G401 (cell line): ENCODE results near the gene RGS18. TPM values are rescaled to one million over a fixed set of nuclear protein-coding genes. Genes with fewer than 3 reads are reported as not detected.

ENCODE experiments used
- DNase-seq: peaks from one replicate; pipeline ENCODE4 v3.0.0-alpha.2; 2015; ENCODE audit warnings: low spot score
- in situ Hi-C: cut with HindIII; loops from 2 replicates; pipeline ENCODE4 v1.10.0; 2016; ENCODE audit warnings: low sequenced_read_pairs, mixed read lengths
- total RNA-seq: library from RNA; depleted of rRNA; stranded (reverse); fragments of >200 nt; shearing (Covaris generic); gene quantifications from 2 replicates; pipeline ENCODE4 v1.2.3, GENCODE V29; 2014; rRNA removed

Gene RGS18
- total RNA-seq, 1 experiment from 2014 or later: not detected

- no peak for DNase-seq
- in situ Hi-C loops: no loop called here
Measured at GRCh38 chr1:192235127-192235526, 76.9 kb downstream of the RGS18 start.

Other genes with a start within 250 kb of the RGS18 start
- gene RGS21, start 158.5 kb downstream of the RGS18 start, total RNA-seq: not detected in 2 replicates